ENCODE results near the gene DTX3.

Gene DTX3

GRCh38 chr12:57624441-57625220 is 20.0 kb downstream of the DTX3 start:
- no peak for DNase-seq
- TF ChIP-seq POLR2A (IDR thresholded peaks at IDR 0.05; ENCODE audit: low read length) (no peak), GATA1 (IDR thresholded peaks at IDR 0.05; ENCODE audit: low read depth, low read length) (no peak)

GRCh38 chr12:57625261-57626032 is 20.8 kb downstream of the DTX3 start:
- TF ChIP-seq GATA1 (IDR thresholded peaks at IDR 0.05; ENCODE audit: low read depth, low read length) (no peak), POLR2A (IDR thresholded peaks at IDR 0.05; ENCODE audit: low read length) (no peak)

GRCh38 chr12:57626111-57626920 is 21.7 kb downstream of the DTX3 start:
- DNase-seq: no peak
- TF ChIP-seq GATA1 (IDR thresholded peaks at IDR 0.05; ENCODE audit: low read depth, low read length) (no peak), POLR2A (IDR thresholded peaks at IDR 0.05; ENCODE audit: low read length) (no peak)

More at GRCh38 chr12:57625261-57626032, 20.8 kb downstream of the DTX3 start:
- no peak for DNase-seq

- DNase-seq: no peak
- no peak for TF ChIP-seq GATA1 (IDR thresholded peaks at IDR 0.05; ENCODE audit: low read depth, low read length)
- TF ChIP-seq POLR2A (IDR thresholded peaks at IDR 0.05; ENCODE audit: low read length): no peak
Measured at GRCh38 chr12:57626921-57627445, 22.4 kb downstream of the DTX3 start.

- no peak for DNase-seq
- TF ChIP-seq GATA1 (IDR thresholded peaks at IDR 0.05; ENCODE audit: low read depth, low read length): no peak
- TF ChIP-seq POLR2A (IDR thresholded peaks at IDR 0.05; ENCODE audit: low read length): no peak
Measured at GRCh38 chr12:57627501-57628279, 23.1 kb downstream of the DTX3 start.

- TF ChIP-seq POLR2A (IDR thresholded peaks at IDR 0.05; ENCODE audit: low read length): no peak
- DNase-seq: no peak
Measured at GRCh38 chr12:57628280-57629191, 23.9 kb downstream of the DTX3 start.

GRCh38 chr12:57629897-57630471 is 25.4 kb downstream of the DTX3 start:
- no peak for DNase-seq
- TF ChIP-seq POLR2A (IDR thresholded peaks at IDR 0.05; ENCODE audit: low read length): no peak
- no peak for TF ChIP-seq GATA1 (IDR thresholded peaks at IDR 0.05; ENCODE audit: low read depth, low read length)

DNA sequence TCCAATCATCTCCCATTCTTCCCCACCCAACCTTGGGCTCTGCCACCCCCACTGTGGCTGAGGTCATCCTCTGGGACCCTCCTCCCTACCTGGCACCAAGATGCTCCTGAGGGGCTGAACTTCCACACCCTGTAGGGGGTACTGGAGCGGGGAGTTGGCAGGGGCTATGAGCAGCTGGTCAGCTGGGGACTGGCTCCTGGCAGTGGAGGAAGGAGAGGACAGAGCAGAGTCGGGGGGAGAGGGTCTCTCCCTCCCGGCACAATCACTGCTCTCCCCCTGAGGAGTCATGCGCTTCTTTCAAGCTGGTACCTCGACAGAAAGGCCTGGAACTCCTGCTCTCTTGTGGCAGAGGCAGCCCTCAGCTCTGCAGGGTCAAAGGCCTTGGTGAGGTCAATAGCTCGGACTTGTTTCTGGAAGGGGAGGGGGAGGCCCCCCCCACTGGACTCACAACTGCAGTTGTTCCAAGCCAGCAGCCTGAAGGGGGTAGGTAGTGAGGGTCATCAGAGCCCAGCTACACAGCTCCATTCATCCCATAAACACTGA is 26.3 kb downstream of the DTX3 start:
- TF ChIP-seq POLR2A (IDR thresholded peaks at IDR 0.05; ENCODE audit: low read length) (no peak), GATA1 (IDR thresholded peaks at IDR 0.05; ENCODE audit: low read depth, low read length) (no peak)
- DNase-seq: no peak

DNA sequence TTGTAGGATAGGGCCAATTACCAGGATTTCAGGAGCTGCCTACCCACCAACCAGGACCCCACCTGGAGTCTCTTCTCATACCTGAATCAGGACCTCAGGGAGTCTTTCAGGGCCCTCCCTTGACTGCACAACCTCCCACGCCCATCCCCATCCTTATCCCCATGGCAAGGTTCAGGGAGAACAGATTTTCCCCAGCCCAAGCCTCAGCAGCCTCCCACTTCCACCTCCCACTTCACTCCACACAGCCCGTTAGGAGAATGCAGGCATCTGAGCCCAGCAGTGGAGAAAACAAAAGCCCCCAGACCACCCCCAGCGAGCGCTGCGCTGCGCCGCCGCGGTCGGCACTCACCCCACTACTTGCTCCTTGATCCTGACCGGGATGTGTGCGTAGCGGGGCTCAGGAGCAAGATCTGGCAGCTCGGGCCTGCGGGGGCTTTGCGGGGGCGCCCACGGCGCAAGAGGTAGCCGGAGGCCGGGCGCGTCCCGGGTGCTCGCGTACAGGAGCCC is 27.0 kb downstream of the DTX3 start:
- no peak for DNase-seq
- no peak for TF ChIP-seq GATA1 (IDR thresholded peaks at IDR 0.05; ENCODE audit: low read depth, low read length)
- no peak for TF ChIP-seq POLR2A (IDR thresholded peaks at IDR 0.05; ENCODE audit: low read length)

GRCh38 chr12:57632073-57632957 is 27.7 kb downstream of the DTX3 start:
- no peak for TF ChIP-seq GATA1 (IDR thresholded peaks at IDR 0.05; ENCODE audit: low read depth, low read length)
- TF ChIP-seq POLR2A (IDR thresholded peaks at IDR 0.05; ENCODE audit: low read length): no peak
- no peak for DNase-seq
